ENCODE results near the gene ECHDC3. TPM values are rescaled to one million over a fixed set of nuclear protein-coding genes. Genes with fewer than 3 reads are reported as not detected.

ECHDC3 gene
- total and polyA plus RNA-seq, 2 of the 4 experiments (the other 2 are of a cell fraction): 4.3 to 5.0 TPM

- H2AK9ac ChIP-seq (replicated peaks; ENCODE audit: low read depth, low read length, poor library complexity): no peak overlapping the region
- H3K4me2 ChIP-seq (ENCODE audit: low read depth, low read length): no peak overlapping the region
- no peak overlapping the region for H4K91ac ChIP-seq (ENCODE audit: insufficient read depth, low read depth, low read length)
- no peaks in the 10 kb centered on the region for H3K9me3 ChIP-seq (ENCODE audit: control insufficient read depth, insufficient read depth, low read length)
- H3K9me1 ChIP-seq (ENCODE audit: insufficient read depth, low read length): no peaks in the 10 kb centered on the region
- H3K79me1 ChIP-seq (ENCODE audit: low read depth in 1 of 2, low read length in 2 of 2): no peaks in the 10 kb centered on the region
- DNase-seq (no peak), ATAC-seq (ENCODE audit: low read depth) (no peak; the same call in 1 of the 2 replicates)
- no peaks in the 10 kb centered on the region for H4K20me1 ChIP-seq (ENCODE audit: insufficient read depth, low read length)
- no peak overlapping the region for H3K14ac ChIP-seq (replicated peaks; ENCODE audit: low read depth, low read length)
- no peak overlapping the region for H3K4me3 ChIP-seq (ENCODE audit: insufficient read depth, low read depth, low read length)
- dilution Hi-C loops (cut with HindIII; ENCODE audit: low sequenced_read_pairs, unreplicated experiment): no loop called here
- no peak overlapping the region for H2BK15ac ChIP-seq (ENCODE audit: low read depth, low read length)
- CTCF ChIA-PET: no interaction called here
- H2BK120ac ChIP-seq (ENCODE audit: low read depth, low read length): no peak overlapping the region
- H3K36me3 ChIP-seq (ENCODE audit: control insufficient read depth, insufficient read depth, low read length): no peaks in the 10 kb centered on the region
- H3K4ac ChIP-seq (ENCODE audit: low read depth, low read length): no peak overlapping the region
- H2AK5ac ChIP-seq (ENCODE audit: low read depth, low read length): no peak overlapping the region
- no peaks in the 10 kb centered on the region for H3K4me1 ChIP-seq (ENCODE audit: control insufficient read depth, insufficient read depth, low read length)
- POLR2A ChIA-PET (ENCODE audit: unreplicated experiment): no interaction called here
- no peak overlapping the region for H3K9ac ChIP-seq (ENCODE audit: low read depth, low read length)
- intact Hi-C loops (cut with micrococcal nuclease): no loop called here
- H4K5ac ChIP-seq (ENCODE audit: low read depth, low read length): no peak overlapping the region
- H3K18ac ChIP-seq (ENCODE audit: low read depth, low read length): no peak overlapping the region
- H2AFZ ChIP-seq (replicated peaks; ENCODE audit: low read length, poor library complexity): no peak overlapping the region
- in situ Hi-C loops (cut with MboI; ENCODE audit: low sequenced_read_pairs): no loop called here
- no peak overlapping the region for H2BK5ac ChIP-seq (ENCODE audit: low read depth, low read length, poor library complexity, severe bottlenecking)
- H3K27me3 ChIP-seq (ENCODE audit: control insufficient read depth, insufficient read depth, low read length): no peaks in the 10 kb centered on the region; the same call in 1 of the 2 replicates
- no peak overlapping the region for H4K8ac ChIP-seq (ENCODE audit: low read depth in 2 of 2, low read length in 2 of 2)
- no peak overlapping the region for H3K23ac ChIP-seq (ENCODE audit: low read depth, low read length)
- no peak overlapping the region for H2BK20ac ChIP-seq (ENCODE audit: low read depth, low read length)
- BruUV-seq (replicated peaks): no TSS peak
- H3K56ac ChIP-seq (ENCODE audit: extremely low read depth, insufficient read depth, low read length): no peak overlapping the region
- no peak for TF ChIP-seq RFX5 (IDR thresholded peaks at IDR 0.05; ENCODE audit: low read depth, low read length)
- no peak for TF ChIP-seq NFE2L2 (IDR thresholded peaks at IDR 0.05; ENCODE audit: low read depth, low read length)
- TF ChIP-seq BHLHE40 (IDR thresholded peaks at IDR 0.05; ENCODE audit: low read depth, low read length): no peak
- no peak for TF ChIP-seq USF2 (IDR thresholded peaks at IDR 0.05; ENCODE audit: low read depth, low read length)
- no peak for TF ChIP-seq MXI1 (IDR thresholded peaks at IDR 0.05; ENCODE audit: borderline replicate concordance, low read depth, low read length)
- TF ChIP-seq CEBPB (IDR thresholded peaks at IDR 0.05; ENCODE audit: low read depth, low read length): no peak
- TF ChIP-seq CHD1 (IDR thresholded peaks at IDR 0.05; ENCODE audit: low read depth, low read length): no peak
- no peak for TF ChIP-seq ELK1 (IDR thresholded peaks at IDR 0.05; ENCODE audit: borderline replicate concordance, low read depth, low read length)
- TF ChIP-seq MAZ (IDR thresholded peaks at IDR 0.05; ENCODE audit: borderline replicate concordance, low read depth, low read length): no peak
- TF ChIP-seq SMC3 (IDR thresholded peaks at IDR 0.05; ENCODE audit: low read depth, low read length): no peak
- no peak overlapping the region for H3K27ac ChIP-seq (ENCODE audit: insufficient read depth, low read length)
- WGBS, 2 experiments (ENCODE audit: extremely low coverage in 2 of 2, insufficient read length in 1 of 2): 86% methylated on average over 3 of the region's 6 CpGs; no CpG with 5 or more reads in 1 of the 2 experiments
These were observed 44.3 kb upstream of the ECHDC3 start for GRCh38 chr10:11697718-11698527.

Data from IMR-90 (cell line).